Measurements from ENCODE around the gene FCAMR.
A peak's percentile ranks its signal among the peaks of the same experiment; 100 is the strongest.

FCAMR gene

GRCh38 chr1:206923009-206923960 lies 47.0 kb downstream of the FCAMR start:
- no peak for TF ChIP-seq CTCF (IDR thresholded peaks at IDR 0.05; ENCODE audit: insufficient read depth, low read depth, low read length, missing control alignments)
- DNase-seq (ENCODE audit: low read depth), result peak; percentile 93
- peak overlapping the region; percentile 61 for H3K4me3 ChIP-seq (ENCODE audit: low read depth, low read length)

- no peak for TF ChIP-seq CTCF (IDR thresholded peaks at IDR 0.05; ENCODE audit: insufficient read depth, low read depth, low read length, missing control alignments)
- DNase-seq (ENCODE audit: low read depth), result no peak
- H3K4me3 ChIP-seq (ENCODE audit: low read depth, low read length), result peak overlapping the region; percentile 61
These were observed 47.7 kb downstream of the FCAMR start for GRCh38 chr1:206922524-206922923.

GRCh38 chr1:206921772-206922265 lies 48.4 kb downstream of the FCAMR start, which contains the start of gene FCMR:
Gene FCMR, minus strand, starts transcription at chr1:206921941. Its CDS starts 87 bp downstream, at chr1:206921854.
- DNase-seq (ENCODE audit: low read depth), result peak; percentile 85
- H3K4me3 ChIP-seq (ENCODE audit: low read depth, low read length), result peak within 1 kb of the TSS; percentile 61
- no peak for TF ChIP-seq CTCF (IDR thresholded peaks at IDR 0.05; ENCODE audit: insufficient read depth, low read depth, low read length, missing control alignments)

GRCh38 chr1:206918076-206918475 lies 52.2 kb downstream of the FCAMR start:
- no peak for TF ChIP-seq CTCF (IDR thresholded peaks at IDR 0.05; ENCODE audit: insufficient read depth, low read depth, low read length, missing control alignments)
- no peak for DNase-seq (ENCODE audit: low read depth)
- H3K4me3 ChIP-seq (ENCODE audit: low read depth, low read length), result peak overlapping the region; percentile 61

GRCh38 chr1:206916000-206916709 lies 54.1 kb downstream of the FCAMR start:
- DNase-seq (ENCODE audit: low read depth), result no peak
- no peak overlapping the region for H3K4me3 ChIP-seq (ENCODE audit: low read depth, low read length)
- TF ChIP-seq CTCF (IDR thresholded peaks at IDR 0.05; ENCODE audit: insufficient read depth, low read depth, low read length, missing control alignments), result no peak

- no peak for DNase-seq (ENCODE audit: low read depth)
- no peak overlapping the region for H3K4me3 ChIP-seq (ENCODE audit: low read depth, low read length)
- no peak for TF ChIP-seq CTCF (IDR thresholded peaks at IDR 0.05; ENCODE audit: insufficient read depth, low read depth, low read length, missing control alignments)
These were observed 55.1 kb downstream of the FCAMR start for GRCh38 chr1:206915030-206915735.

All from GM12865 (cell line).